ENCODE data around the gene ARHGEF7. TPM values are rescaled to one million over a fixed set of nuclear protein-coding genes. Genes with fewer than 3 reads are reported as not detected.

ARHGEF7 gene
- total RNA-seq, 1 experiment from 2014 or later, result 72.5 TPM

GRCh38 chr13:111280226-111280625 is 165.1 kb downstream of the ARHGEF7 start:
- Histone ChIP-seq H3K36me3 (peaks cover 89% of the 10 kb centered on the region), H3K4me3 (no peak overlapping the region), H3K4me1 (replicated peaks) (peaks cover 36% of the 10 kb centered on the region), H3K27me3 (replicated peaks) (no peaks in the 10 kb centered on the region), H3K9me3 (replicated peaks) (no peaks in the 10 kb centered on the region), H3K27ac (peak overlapping the region; percentile 93)
- DNase-seq (ENCODE audit: low read depth in 1 of 2, low spot score in 2 of 2), result no peak

GRCh38 chr13:111280681-111281585 is 165.8 kb downstream of the ARHGEF7 start:
- peak overlapping the region; percentile 93 for H3K27ac ChIP-seq
- peaks cover 36% of the 10 kb centered on the region for H3K4me1 ChIP-seq (replicated peaks)
- H3K9me3 ChIP-seq (replicated peaks), result no peaks in the 10 kb centered on the region
- H3K4me3 ChIP-seq, result no peak overlapping the region
- DNase-seq (ENCODE audit: low read depth in 1 of 2, low spot score in 2 of 2), result peak; percentile 95 to 99
- no peaks in the 10 kb centered on the region for H3K27me3 ChIP-seq (replicated peaks)
- H3K36me3 ChIP-seq, result peaks cover 89% of the 10 kb centered on the region

- peak; percentile 66 to 92 for DNase-seq (ENCODE audit: low read depth in 1 of 2, low spot score in 2 of 2)
- no peaks in the 10 kb centered on the region for H3K9me3 ChIP-seq (replicated peaks)
- H3K4me3 ChIP-seq, result no peak overlapping the region
- peaks cover 36% of the 10 kb centered on the region for H3K4me1 ChIP-seq (replicated peaks)
- no peaks in the 10 kb centered on the region for H3K27me3 ChIP-seq (replicated peaks)
- H3K36me3 ChIP-seq, result peaks cover 89% of the 10 kb centered on the region
- peak overlapping the region; percentile 93 for H3K27ac ChIP-seq
Measured at GRCh38 chr13:111281751-111282311, 166.7 kb downstream of the ARHGEF7 start.

GRCh38 chr13:111282425-111282824 is 167.3 kb downstream of the ARHGEF7 start:
- peaks cover 36% of the 10 kb centered on the region for H3K4me1 ChIP-seq (replicated peaks)
- H3K36me3 ChIP-seq, result peaks cover 89% of the 10 kb centered on the region
- peak overlapping the region; percentile 93 for H3K27ac ChIP-seq
- no peaks in the 10 kb centered on the region for H3K9me3 ChIP-seq (replicated peaks)
- no peaks in the 10 kb centered on the region for H3K27me3 ChIP-seq (replicated peaks)
- H3K4me3 ChIP-seq, result no peak overlapping the region
- peak in 1 of 2 experiments; percentile 34 for DNase-seq (ENCODE audit: low read depth in 1 of 2, low spot score in 2 of 2)

GRCh38 chr13:111282997-111283396 is 167.9 kb downstream of the ARHGEF7 start:
- Histone ChIP-seq H3K4me1 (replicated peaks) (peaks cover 36% of the 10 kb centered on the region), H3K27me3 (replicated peaks) (no peaks in the 10 kb centered on the region), H3K27ac (peak overlapping the region; percentile 93), H3K9me3 (replicated peaks) (no peaks in the 10 kb centered on the region), H3K36me3 (peaks cover 89% of the 10 kb centered on the region), H3K4me3 (no peak overlapping the region)
- no peak for DNase-seq (ENCODE audit: low read depth in 1 of 2, low spot score in 2 of 2)

- H3K36me3 ChIP-seq, result peaks cover 89% of the 10 kb centered on the region
- H3K9me3 ChIP-seq (replicated peaks), result no peaks in the 10 kb centered on the region
- H3K4me1 ChIP-seq (replicated peaks), result peaks cover 36% of the 10 kb centered on the region
- H3K27ac ChIP-seq, result no peak overlapping the region
- no peak overlapping the region for H3K4me3 ChIP-seq
- DNase-seq (ENCODE audit: low read depth in 1 of 2, low spot score in 2 of 2), result no peak
- no peaks in the 10 kb centered on the region for H3K27me3 ChIP-seq (replicated peaks)
Measured at GRCh38 chr13:111283457-111283856, 168.3 kb downstream of the ARHGEF7 start.

GRCh38 chr13:111283991-111284390 is 168.9 kb downstream of the ARHGEF7 start:
- DNase-seq (ENCODE audit: low read depth in 1 of 2, low spot score in 2 of 2), result no peak
- Histone ChIP-seq H3K4me3 (no peak overlapping the region), H3K36me3 (peaks cover 86% of the 10 kb centered on the region), H3K27me3 (replicated peaks) (no peaks in the 10 kb centered on the region), H3K4me1 (replicated peaks) (peaks cover 36% of the 10 kb centered on the region), H3K9me3 (replicated peaks) (no peaks in the 10 kb centered on the region), H3K27ac (no peak overlapping the region)

- Histone ChIP-seq H3K27ac (no peak overlapping the region), H3K27me3 (replicated peaks) (no peaks in the 10 kb centered on the region), H3K4me3 (no peak overlapping the region), H3K36me3 (peaks cover 86% of the 10 kb centered on the region), H3K4me1 (replicated peaks) (peaks cover 33% of the 10 kb centered on the region), H3K9me3 (replicated peaks) (no peaks in the 10 kb centered on the region)
- no peak for DNase-seq (ENCODE audit: low read depth in 1 of 2, low spot score in 2 of 2)
Measured at GRCh38 chr13:111284565-111284964, 169.5 kb downstream of the ARHGEF7 start.

GRCh38 chr13:111286162-111286561 is 171.1 kb downstream of the ARHGEF7 start:
- Histone ChIP-seq H3K27me3 (replicated peaks) (no peaks in the 10 kb centered on the region), H3K4me1 (replicated peaks) (peaks cover 19% of the 10 kb centered on the region), H3K4me3 (no peak overlapping the region), H3K27ac (no peak overlapping the region), H3K9me3 (replicated peaks) (no peaks in the 10 kb centered on the region), H3K36me3 (peaks cover 92% of the 10 kb centered on the region)
- DNase-seq (ENCODE audit: low read depth in 1 of 2, low spot score in 2 of 2), result peak in 1 of 2 experiments; percentile 50

GRCh38 chr13:111286749-111287148 is 171.6 kb downstream of the ARHGEF7 start:
- H3K27me3 ChIP-seq (replicated peaks), result no peaks in the 10 kb centered on the region
- no peak for DNase-seq (ENCODE audit: low read depth in 1 of 2, low spot score in 2 of 2)
- H3K4me1 ChIP-seq (replicated peaks), result peaks cover 14% of the 10 kb centered on the region
- no peak overlapping the region for H3K4me3 ChIP-seq
- H3K36me3 ChIP-seq, result peaks cover 97% of the 10 kb centered on the region
- no peak overlapping the region for H3K27ac ChIP-seq
- H3K9me3 ChIP-seq (replicated peaks), result no peaks in the 10 kb centered on the region

- Histone ChIP-seq H3K4me3 (no peak overlapping the region), H3K27ac (no peak overlapping the region), H3K9me3 (replicated peaks) (no peaks in the 10 kb centered on the region), H3K36me3 (peaks cover 97% of the 10 kb centered on the region), H3K27me3 (replicated peaks) (no peaks in the 10 kb centered on the region), H3K4me1 (replicated peaks) (peaks cover 9% of the 10 kb centered on the region)
- DNase-seq (ENCODE audit: low read depth in 1 of 2, low spot score in 2 of 2), result no peak
Measured at GRCh38 chr13:111287201-111287600, 172.1 kb downstream of the ARHGEF7 start.

GRCh38 chr13:111288276-111288675 is 173.2 kb downstream of the ARHGEF7 start:
- DNase-seq (ENCODE audit: low read depth in 1 of 2, low spot score in 2 of 2), result no peak
- Histone ChIP-seq H3K4me1 (replicated peaks) (no peaks in the 10 kb centered on the region), H3K4me3 (no peak overlapping the region), H3K27ac (no peak overlapping the region), H3K9me3 (replicated peaks) (no peaks in the 10 kb centered on the region), H3K36me3 (peaks cover 97% of the 10 kb centered on the region), H3K27me3 (replicated peaks) (no peaks in the 10 kb centered on the region)

- Histone ChIP-seq H3K27me3 (replicated peaks) (no peaks in the 10 kb centered on the region), H3K27ac (no peak overlapping the region), H3K36me3 (peaks cover 97% of the 10 kb centered on the region), H3K4me1 (replicated peaks) (no peaks in the 10 kb centered on the region), H3K9me3 (replicated peaks) (no peaks in the 10 kb centered on the region), H3K4me3 (no peak overlapping the region)
- DNase-seq (ENCODE audit: low read depth in 1 of 2, low spot score in 2 of 2), result no peak
Measured at GRCh38 chr13:111289251-111289650, 174.1 kb downstream of the ARHGEF7 start.

- Histone ChIP-seq H3K4me1 (replicated peaks) (no peaks in the 10 kb centered on the region), H3K36me3 (peaks cover 97% of the 10 kb centered on the region), H3K4me3 (no peak overlapping the region), H3K27ac (no peak overlapping the region), H3K27me3 (replicated peaks) (no peaks in the 10 kb centered on the region), H3K9me3 (replicated peaks) (no peaks in the 10 kb centered on the region)
- no peak for DNase-seq (ENCODE audit: low read depth in 1 of 2, low spot score in 2 of 2)
Measured at GRCh38 chr13:111291908-111292307, 176.8 kb downstream of the ARHGEF7 start.
